ENCODE results near the gene MPND. TPM values are rescaled to one million over a fixed set of nuclear protein-coding genes. Genes with fewer than 3 reads are reported as not detected.

Gene MPND
- total RNA-seq, 2 donors from 2014 or later: 12.5 to 18.2 TPM

DNA sequence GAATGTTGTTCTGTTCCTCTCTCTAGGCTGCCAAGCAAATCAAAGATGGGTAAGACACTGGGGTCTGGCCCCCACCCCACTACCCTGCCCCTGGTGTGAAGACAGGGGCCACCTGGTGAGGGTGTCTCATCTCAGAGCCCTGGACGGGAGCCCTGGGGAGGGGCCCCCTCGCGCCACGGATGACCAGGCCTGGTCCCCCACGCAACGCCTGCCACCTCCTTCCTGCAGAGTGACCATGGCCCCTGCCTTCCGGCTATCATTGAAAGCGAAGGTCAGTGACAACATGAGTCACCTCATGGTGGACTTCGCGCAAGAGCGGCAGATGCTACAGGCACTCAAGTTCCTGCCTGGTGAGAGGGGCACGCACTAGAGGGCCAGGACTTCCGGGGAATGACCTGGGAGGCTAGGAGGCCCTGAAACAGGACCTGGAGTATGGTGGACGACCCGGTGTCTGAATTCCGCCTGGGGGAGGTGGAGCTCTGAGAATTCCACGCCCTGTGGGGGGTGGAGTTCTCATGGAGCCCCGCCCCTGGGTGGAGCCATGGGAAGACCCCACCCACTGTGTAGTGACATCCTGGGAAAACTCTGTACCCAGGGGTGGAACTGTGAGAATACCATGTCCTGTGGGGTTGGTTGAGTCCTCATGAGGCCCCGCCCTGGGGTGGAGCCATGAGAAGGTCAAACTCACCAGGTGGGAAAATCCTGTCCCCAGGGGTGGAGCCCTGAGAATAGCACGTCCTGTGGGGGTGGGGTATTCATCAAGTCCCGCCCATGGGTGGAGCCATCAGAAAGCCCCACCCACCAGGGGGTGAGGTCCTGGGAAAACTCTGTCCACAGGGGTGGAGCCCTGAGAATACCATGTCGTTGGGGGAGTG is 32.9 kb upstream of the MPND start:
- intact Hi-C loops (cut with DNase I): no loop called here
- DNase-seq (ENCODE audit: low spot score): no peak
- 93% methylated on average over 22 of the region's 22 CpGs for WGBS

DNA sequence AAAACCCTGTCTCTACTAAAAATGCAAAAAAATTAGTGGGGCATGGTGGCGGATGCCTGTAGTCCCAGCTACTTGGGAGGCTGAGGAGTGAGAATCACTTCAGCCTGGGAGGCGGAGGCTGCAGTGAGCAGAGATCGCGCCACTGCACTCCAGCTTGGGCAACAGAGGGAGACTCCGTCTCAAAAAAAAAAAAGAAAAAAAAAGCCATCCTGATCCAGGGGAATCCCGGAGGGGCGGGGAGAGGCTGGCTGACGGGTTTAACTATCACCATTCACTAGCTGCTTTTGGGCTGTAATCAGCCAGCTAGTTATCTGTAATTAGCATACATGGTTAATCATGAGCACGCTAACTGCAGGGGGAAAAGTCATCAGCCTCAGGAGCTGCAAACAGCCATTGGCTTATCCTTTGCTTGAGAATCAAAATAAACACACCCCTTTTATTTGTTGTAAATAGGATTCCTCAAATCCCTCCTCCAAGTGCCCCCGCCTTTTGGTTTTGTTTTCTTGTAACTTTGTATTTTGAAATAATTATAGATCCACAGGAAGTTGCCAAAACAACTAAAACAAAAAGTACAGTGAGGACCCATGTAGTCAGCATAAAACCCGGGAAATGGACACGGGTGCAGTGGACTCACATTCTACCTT is 29.4 kb upstream of the MPND start:
- H3K4me1 ChIP-seq (replicated peaks): no peaks in the 10 kb centered on the region
- H3K36me3 ChIP-seq: no peaks in the 10 kb centered on the region
- TF ChIP-seq, protein P1, sequence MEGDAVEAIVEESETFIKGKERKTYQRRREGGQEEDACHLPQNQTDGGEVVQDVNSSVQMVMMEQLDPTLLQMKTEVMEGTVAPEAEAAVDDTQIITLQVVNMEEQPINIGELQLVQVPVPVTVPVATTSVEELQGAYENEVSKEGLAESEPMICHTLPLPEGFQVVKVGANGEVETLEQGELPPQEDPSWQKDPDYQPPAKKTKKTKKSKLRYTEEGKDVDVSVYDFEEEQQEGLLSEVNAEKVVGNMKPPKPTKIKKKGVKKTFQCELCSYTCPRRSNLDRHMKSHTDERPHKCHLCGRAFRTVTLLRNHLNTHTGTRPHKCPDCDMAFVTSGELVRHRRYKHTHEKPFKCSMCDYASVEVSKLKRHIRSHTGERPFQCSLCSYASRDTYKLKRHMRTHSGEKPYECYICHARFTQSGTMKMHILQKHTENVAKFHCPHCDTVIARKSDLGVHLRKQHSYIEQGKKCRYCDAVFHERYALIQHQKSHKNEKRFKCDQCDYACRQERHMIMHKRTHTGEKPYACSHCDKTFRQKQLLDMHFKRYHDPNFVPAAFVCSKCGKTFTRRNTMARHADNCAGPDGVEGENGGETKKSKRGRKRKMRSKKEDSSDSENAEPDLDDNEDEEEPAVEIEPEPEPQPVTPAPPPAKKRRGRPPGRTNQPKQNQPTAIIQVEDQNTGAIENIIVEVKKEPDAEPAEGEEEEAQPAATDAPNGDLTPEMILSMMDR (IDR thresholded peaks at IDR 0.05): no peak
- TF ChIP-seq POLR2A (IDR thresholded peaks at IDR 0.05) (no peak), POLR2AphosphoS5 (IDR thresholded peaks at IDR 0.05) (no peak)
- DNase-seq (ENCODE audit: low spot score): no peak
- no peaks in the 10 kb centered on the region for H3K9me3 ChIP-seq
- H3K27me3 ChIP-seq (replicated peaks; ENCODE audit: insufficient read depth): no peaks in the 10 kb centered on the region
- H3K27ac ChIP-seq: no peak overlapping the region
- WGBS: 36% methylated on average over 12 of the region's 12 CpGs
- H3K4me3 ChIP-seq: no peak overlapping the region
- intact Hi-C loops (cut with DNase I): no loop called here

More for the DNA sequence above, 32.9 kb upstream of the MPND start:
- Histone ChIP-seq H3K9me3 (no peaks in the 10 kb centered on the region), H3K4me1 (replicated peaks) (no peaks in the 10 kb centered on the region), H3K27me3 (replicated peaks; ENCODE audit: insufficient read depth) (no peaks in the 10 kb centered on the region), H3K36me3 (no peaks in the 10 kb centered on the region), H3K4me3 (no peak overlapping the region), H3K27ac (no peak overlapping the region)
- TF ChIP-seq, protein P1 (IDR thresholded peaks at IDR 0.05): no peak
- TF ChIP-seq POLR2A (IDR thresholded peaks at IDR 0.05): no peak
- TF ChIP-seq POLR2AphosphoS5 (IDR thresholded peaks at IDR 0.05): no peak

DNA sequence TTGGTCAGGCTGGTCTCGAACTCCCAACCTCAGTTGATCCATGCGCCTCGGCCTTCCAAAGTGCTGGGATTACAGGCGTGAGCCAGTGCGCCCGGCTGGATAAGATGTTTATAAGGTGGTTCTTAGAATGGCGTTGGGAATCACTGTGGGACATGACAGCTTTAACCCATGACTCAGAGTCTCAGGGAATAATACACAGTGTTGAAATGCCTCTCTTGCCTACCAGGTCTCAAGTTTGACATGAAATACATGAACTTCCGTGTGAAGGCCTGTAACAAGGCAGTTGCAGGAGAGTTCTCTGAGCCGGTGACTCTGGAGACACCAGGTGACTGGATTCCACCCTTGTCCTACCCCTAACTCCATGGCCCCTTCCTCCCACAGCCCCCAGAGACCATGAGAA is 26.4 kb upstream of the MPND start:
- 93% methylated on average over 9 of the region's 9 CpGs for WGBS
- no peak for TF ChIP-seq POLR2A (IDR thresholded peaks at IDR 0.05)
- TF ChIP-seq, protein P1 (IDR thresholded peaks at IDR 0.05): no peak
- no peak for TF ChIP-seq POLR2AphosphoS5 (IDR thresholded peaks at IDR 0.05)
- H3K4me1 ChIP-seq (replicated peaks): no peaks in the 10 kb centered on the region
- H3K27ac ChIP-seq: no peak overlapping the region
- DNase-seq (ENCODE audit: low spot score): no peak
- H3K27me3 ChIP-seq (replicated peaks; ENCODE audit: insufficient read depth): no peaks in the 10 kb centered on the region
- intact Hi-C loops (cut with DNase I): no loop called here
- no peaks in the 10 kb centered on the region for H3K9me3 ChIP-seq
- no peak overlapping the region for H3K4me3 ChIP-seq
- no peaks in the 10 kb centered on the region for H3K36me3 ChIP-seq

DNA sequence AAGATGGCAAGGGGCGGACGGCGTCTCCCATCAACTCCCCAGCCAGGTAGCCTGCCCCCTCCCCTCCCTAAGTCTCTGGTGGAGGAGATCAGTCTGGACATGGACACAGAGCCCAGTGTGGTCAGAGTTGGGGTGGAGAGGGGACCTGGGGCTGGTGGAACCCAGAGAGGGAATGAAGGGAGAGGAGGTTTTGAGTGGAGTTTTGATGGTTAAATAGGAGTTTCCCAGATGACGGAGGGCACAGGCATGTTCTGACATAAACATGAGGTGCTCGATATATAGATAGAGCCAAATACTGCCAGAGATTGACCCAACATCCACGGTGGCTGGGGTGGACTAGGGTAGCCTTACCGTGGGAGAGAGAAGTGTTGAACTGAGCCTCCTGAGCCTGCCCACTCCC is 24.9 kb upstream of the MPND start:
- 92% methylated on average over 7 of the region's 7 CpGs for WGBS
- intact Hi-C loops (cut with DNase I): no loop called here

More for the DNA sequence above, 24.9 kb upstream of the MPND start:
- Histone ChIP-seq H3K27me3 (replicated peaks; ENCODE audit: insufficient read depth) (no peaks in the 10 kb centered on the region), H3K4me1 (replicated peaks) (no peaks in the 10 kb centered on the region), H3K4me3 (no peak overlapping the region), H3K9me3 (no peaks in the 10 kb centered on the region), H3K27ac (no peak overlapping the region), H3K36me3 (no peaks in the 10 kb centered on the region)
- TF ChIP-seq, protein P1 (IDR thresholded peaks at IDR 0.05): no peak
- no peak for TF ChIP-seq POLR2AphosphoS5 (IDR thresholded peaks at IDR 0.05)
- no peak for TF ChIP-seq POLR2A (IDR thresholded peaks at IDR 0.05)
- no peak for DNase-seq (ENCODE audit: low spot score)
